K562 (cell line): ENCODE results near the gene ZC3H11A. TPM values are rescaled to one million over a fixed set of nuclear protein-coding genes. Genes with fewer than 3 reads are reported as not detected.
A peak's percentile ranks its signal among the peaks of the same experiment; 100 is the strongest.

Experiments used
- HCFC1 ChIP-seq: IDR thresholded peaks from 2 replicates; pipeline ENCODE4 v1.6.1; 2012; ENCODE audit warnings: low read depth, low read length, improper control_type of control experiment
- HDAC3 ChIP-seq: fragments of 450-650 bp; IDR thresholded peaks from 2 replicates; pipeline ENCODE4 v1.6.1; 2018; ENCODE audit warnings: borderline replicate concordance, mild to moderate bottlenecking, moderate library complexity; ENCODE audit not compliant: partially characterized antibody
- JUNB ChIP-seq: fragments of 450-650 bp; formaldehyde crosslinking; conservative IDR thresholded peaks from 2 replicates; pipeline ENCODE4 v1.4.0; 2020; ENCODE audit warnings: mild to moderate bottlenecking
- MYNN ChIP-seq, 2 experiments: sonication (generic); formaldehyde crosslinking in 1 of 2; IDR thresholded peaks; 2 replicates each; pipeline versions ENCODE4 v1.5.0 to v1.6.1; 2016 to 2020; ENCODE audit warnings: antibody characterized with exemption in 1 of 2, missing genetic modification reagents in 1 of 2
- NFIC ChIP-seq: fragments of 450-650 bp; IDR thresholded peaks from 2 replicates; pipeline ENCODE4 v1.6.1; 2017; ENCODE audit warnings: mild to moderate bottlenecking, inconsistent platforms
- PTBP1 ChIP-seq: fragments of 200-400 bp; formaldehyde crosslinking; IDR thresholded peaks from 2 replicates; pipeline ENCODE4 v1.6.1; 2017; ENCODE audit warnings: low read depth, low read length
- ZNF12 ChIP-seq: sonication (generic); formaldehyde crosslinking; IDR thresholded peaks from 2 replicates; pipeline ENCODE4 v1.4.0; 2020; ENCODE audit warnings: mild to moderate bottlenecking, missing genetic modification reagents
- polyA plus RNA-seq, 8 experiments: library from polyadenylated mRNA; depleted of rRNA in 4 of 8; stranded (reverse) in 5 of 8; unstranded in 3 of 8; fragments of >200 nt; fragmentation: Nextera tagmentation in 2 of 8; fragmentation: Illumina TruSeq in 1 of 8; extraction: Ambion mirVana in 2 of 8; extraction: Trizol in 1 of 8; gene quantifications; 2 replicates each; pipeline versions ENCODE4 v1.2.1 to v1.2.3, GENCODE V29; 2011 to 2014; ENCODE audit warnings: inconsistent platforms in 1 of 8, missing spikeins in 1 of 8
- total RNA-seq, 7 experiments: library from RNA; depleted of rRNA in 6 of 7; stranded (reverse); fragments of >200 nt in 6 of 7; fragmentation: Illumina TruSeq in 2 of 7; extraction: Trizol in 2 of 7; gene quantifications; 2 replicates each; pipeline versions ENCODE4 v1.2.1 to v1.2.3, GENCODE V29; 2011 to 2021; ENCODE audit warnings: low replicate concordance in 1 of 7
- TF ChIP-seq, protein P1 (sequence below): fragments of 200-600 bp; sonication (generic); IDR thresholded peaks from one replicate; pipeline ENCODE4 v1.6.1; 2012; ENCODE audit warnings: mild to moderate bottlenecking, low read depth, low read length, inconsistent platforms
- TF ChIP-seq, protein P2 (sequence below): sonication (generic); formaldehyde crosslinking; IDR thresholded peaks from 2 replicates; pipeline ENCODE4 v1.8.1; 2023; ENCODE audit warnings: mild to moderate bottlenecking, missing genetic modification reagents

ZC3H11A gene
- total and polyA plus RNA-seq, 9 of the 15 experiments (the other 6 are each of a cell fraction or from before 2014, with no cell fraction given): 34.2 to 137 (median 102) TPM

DNA sequence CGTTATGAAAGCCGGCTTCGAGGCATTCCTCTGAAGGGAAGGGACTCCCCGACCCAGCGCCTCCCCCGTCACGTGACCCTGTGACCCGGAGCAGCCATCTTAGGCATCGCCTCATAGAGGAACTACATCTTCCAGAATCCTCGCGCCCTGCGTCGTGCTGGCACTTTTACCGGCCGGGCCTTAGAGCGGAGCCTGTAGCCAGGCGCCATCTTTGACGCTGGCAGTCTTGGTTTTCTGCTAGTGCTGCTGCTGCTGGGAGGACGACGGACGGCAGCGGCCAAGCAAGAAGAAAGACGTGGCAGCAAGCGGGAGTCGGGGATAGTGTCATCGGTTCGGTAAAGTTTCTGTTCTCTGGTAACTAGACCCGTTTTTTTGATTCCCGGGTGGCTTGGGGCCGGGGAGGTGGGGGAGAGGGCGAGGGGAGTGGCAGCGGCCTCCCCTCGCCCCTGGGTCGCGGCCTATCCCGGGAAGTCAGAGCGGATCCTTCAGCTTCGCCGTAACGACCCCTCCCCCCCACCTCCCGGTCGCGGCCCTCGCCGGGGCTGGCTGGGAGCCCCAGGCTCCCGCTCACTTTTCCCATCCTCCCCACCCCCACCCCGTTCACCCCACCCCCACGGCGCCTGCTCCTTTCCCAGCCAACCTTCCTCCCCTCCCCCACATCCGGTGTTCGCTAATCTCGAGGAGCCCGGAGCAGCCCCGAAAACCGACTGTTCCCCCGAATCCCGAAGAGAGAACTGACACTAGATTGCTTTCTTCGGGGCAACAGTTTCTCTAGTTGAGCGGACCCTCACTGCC, at the start of gene ZC3H11A, which contains the start of gene ZBED6 (continued):
- TF ChIP-seq, protein P1, sequence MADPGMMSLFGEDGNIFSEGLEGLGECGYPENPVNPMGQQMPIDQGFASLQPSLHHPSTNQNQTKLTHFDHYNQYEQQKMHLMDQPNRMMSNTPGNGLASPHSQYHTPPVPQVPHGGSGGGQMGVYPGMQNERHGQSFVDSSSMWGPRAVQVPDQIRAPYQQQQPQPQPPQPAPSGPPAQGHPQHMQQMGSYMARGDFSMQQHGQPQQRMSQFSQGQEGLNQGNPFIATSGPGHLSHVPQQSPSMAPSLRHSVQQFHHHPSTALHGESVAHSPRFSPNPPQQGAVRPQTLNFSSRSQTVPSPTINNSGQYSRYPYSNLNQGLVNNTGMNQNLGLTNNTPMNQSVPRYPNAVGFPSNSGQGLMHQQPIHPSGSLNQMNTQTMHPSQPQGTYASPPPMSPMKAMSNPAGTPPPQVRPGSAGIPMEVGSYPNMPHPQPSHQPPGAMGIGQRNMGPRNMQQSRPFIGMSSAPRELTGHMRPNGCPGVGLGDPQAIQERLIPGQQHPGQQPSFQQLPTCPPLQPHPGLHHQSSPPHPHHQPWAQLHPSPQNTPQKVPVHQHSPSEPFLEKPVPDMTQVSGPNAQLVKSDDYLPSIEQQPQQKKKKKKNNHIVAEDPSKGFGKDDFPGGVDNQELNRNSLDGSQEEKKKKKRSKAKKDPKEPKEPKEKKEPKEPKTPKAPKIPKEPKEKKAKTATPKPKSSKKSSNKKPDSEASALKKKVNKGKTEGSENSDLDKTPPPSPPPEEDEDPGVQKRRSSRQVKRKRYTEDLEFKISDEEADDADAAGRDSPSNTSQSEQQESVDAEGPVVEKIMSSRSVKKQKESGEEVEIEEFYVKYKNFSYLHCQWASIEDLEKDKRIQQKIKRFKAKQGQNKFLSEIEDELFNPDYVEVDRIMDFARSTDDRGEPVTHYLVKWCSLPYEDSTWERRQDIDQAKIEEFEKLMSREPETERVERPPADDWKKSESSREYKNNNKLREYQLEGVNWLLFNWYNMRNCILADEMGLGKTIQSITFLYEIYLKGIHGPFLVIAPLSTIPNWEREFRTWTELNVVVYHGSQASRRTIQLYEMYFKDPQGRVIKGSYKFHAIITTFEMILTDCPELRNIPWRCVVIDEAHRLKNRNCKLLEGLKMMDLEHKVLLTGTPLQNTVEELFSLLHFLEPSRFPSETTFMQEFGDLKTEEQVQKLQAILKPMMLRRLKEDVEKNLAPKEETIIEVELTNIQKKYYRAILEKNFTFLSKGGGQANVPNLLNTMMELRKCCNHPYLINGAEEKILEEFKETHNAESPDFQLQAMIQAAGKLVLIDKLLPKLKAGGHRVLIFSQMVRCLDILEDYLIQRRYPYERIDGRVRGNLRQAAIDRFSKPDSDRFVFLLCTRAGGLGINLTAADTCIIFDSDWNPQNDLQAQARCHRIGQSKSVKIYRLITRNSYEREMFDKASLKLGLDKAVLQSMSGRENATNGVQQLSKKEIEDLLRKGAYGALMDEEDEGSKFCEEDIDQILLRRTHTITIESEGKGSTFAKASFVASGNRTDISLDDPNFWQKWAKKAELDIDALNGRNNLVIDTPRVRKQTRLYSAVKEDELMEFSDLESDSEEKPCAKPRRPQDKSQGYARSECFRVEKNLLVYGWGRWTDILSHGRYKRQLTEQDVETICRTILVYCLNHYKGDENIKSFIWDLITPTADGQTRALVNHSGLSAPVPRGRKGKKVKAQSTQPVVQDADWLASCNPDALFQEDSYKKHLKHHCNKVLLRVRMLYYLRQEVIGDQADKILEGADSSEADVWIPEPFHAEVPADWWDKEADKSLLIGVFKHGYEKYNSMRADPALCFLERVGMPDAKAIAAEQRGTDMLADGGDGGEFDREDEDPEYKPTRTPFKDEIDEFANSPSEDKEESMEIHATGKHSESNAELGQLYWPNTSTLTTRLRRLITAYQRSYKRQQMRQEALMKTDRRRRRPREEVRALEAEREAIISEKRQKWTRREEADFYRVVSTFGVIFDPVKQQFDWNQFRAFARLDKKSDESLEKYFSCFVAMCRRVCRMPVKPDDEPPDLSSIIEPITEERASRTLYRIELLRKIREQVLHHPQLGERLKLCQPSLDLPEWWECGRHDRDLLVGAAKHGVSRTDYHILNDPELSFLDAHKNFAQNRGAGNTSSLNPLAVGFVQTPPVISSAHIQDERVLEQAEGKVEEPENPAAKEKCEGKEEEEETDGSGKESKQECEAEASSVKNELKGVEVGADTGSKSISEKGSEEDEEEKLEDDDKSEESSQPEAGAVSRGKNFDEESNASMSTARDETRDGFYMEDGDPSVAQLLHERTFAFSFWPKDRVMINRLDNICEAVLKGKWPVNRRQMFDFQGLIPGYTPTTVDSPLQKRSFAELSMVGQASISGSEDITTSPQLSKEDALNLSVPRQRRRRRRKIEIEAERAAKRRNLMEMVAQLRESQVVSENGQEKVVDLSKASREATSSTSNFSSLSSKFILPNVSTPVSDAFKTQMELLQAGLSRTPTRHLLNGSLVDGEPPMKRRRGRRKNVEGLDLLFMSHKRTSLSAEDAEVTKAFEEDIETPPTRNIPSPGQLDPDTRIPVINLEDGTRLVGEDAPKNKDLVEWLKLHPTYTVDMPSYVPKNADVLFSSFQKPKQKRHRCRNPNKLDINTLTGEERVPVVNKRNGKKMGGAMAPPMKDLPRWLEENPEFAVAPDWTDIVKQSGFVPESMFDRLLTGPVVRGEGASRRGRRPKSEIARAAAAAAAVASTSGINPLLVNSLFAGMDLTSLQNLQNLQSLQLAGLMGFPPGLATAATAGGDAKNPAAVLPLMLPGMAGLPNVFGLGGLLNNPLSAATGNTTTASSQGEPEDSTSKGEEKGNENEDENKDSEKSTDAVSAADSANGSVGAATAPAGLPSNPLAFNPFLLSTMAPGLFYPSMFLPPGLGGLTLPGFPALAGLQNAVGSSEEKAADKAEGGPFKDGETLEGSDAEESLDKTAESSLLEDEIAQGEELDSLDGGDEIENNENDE: no peak
- TF ChIP-seq HDAC3 (peak; percentile 13), JUNB (no peak), ZNF12 (CRISPR knock-in tag) (no peak; the same call in 1 of the 2 replicates), NFIC (peak; percentile 48), PTBP1 (no peak), HCFC1 (peak; percentile 93), MYNN (IDR thresholded peaks at IDR 0.05) (0 out of 2 replicates have a peak, but pooled peaks have one; percentile 32), MYNN (CRISPR knock-in tag; IDR thresholded peaks at IDR 0.05) (no peak)
- TF ChIP-seq, protein P2, sequence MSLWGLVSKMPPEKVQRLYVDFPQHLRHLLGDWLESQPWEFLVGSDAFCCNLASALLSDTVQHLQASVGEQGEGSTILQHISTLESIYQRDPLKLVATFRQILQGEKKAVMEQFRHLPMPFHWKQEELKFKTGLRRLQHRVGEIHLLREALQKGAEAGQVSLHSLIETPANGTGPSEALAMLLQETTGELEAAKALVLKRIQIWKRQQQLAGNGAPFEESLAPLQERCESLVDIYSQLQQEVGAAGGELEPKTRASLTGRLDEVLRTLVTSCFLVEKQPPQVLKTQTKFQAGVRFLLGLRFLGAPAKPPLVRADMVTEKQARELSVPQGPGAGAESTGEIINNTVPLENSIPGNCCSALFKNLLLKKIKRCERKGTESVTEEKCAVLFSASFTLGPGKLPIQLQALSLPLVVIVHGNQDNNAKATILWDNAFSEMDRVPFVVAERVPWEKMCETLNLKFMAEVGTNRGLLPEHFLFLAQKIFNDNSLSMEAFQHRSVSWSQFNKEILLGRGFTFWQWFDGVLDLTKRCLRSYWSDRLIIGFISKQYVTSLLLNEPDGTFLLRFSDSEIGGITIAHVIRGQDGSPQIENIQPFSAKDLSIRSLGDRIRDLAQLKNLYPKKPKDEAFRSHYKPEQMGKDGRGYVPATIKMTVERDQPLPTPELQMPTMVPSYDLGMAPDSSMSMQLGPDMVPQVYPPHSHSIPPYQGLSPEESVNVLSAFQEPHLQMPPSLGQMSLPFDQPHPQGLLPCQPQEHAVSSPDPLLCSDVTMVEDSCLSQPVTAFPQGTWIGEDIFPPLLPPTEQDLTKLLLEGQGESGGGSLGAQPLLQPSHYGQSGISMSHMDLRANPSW: 0 out of 2 replicates have a peak, but pooled peaks have one; percentile 80
- TF ChIP-seq, all 486 proteins: peak for 178
